Measurements from ENCODE around the gene ZNF821. TPM values are rescaled to one million over a fixed set of nuclear protein-coding genes. Genes with fewer than 3 reads are reported as not detected.

ZNF821 gene
- polyA plus RNA-seq, 1 experiment: 6.3 TPM

- DNase-seq (ENCODE audit: low read depth, low spot score): no peak
- no peak for TF ChIP-seq CTCF (IDR thresholded peaks at IDR 0.05; ENCODE audit: low read depth, low read length)
- ChIA-PET POLR2A (no interaction called here), CTCF (interaction anchor here (0.6 to 3.3 kb wide), 3 partner anchors 37 to 41 kb away, joined by 3 to 32 read pairs (median 3); partner anchors contain the start of gene ZNF821)
- Histone ChIP-seq H3K9me3 (ENCODE audit: control insufficient read depth, insufficient read depth, low read length) (peaks cover 7% of the 10 kb centered on the region; the same call in 1 of the 2 replicates), H3K27me3 (ENCODE audit: control insufficient read depth, insufficient read depth, low read length) (no peaks in the 10 kb centered on the region), H3K4me3 (ENCODE audit: low read depth, low read length) (no peak overlapping the region), H3K27ac (ENCODE audit: low read depth, low read length) (no peak overlapping the region)
Observed at GRCh38 chr16:71923941-71924690, 40.1 kb upstream of the ZNF821 start.

- Histone ChIP-seq H3K27me3 (ENCODE audit: control insufficient read depth, insufficient read depth, low read length) (no peaks in the 10 kb centered on the region), H3K4me3 (ENCODE audit: low read depth, low read length) (no peak overlapping the region), H3K9me3 (ENCODE audit: control insufficient read depth, insufficient read depth, low read length) (peaks cover 7% of the 10 kb centered on the region; the same call in 1 of the 2 replicates), H3K27ac (ENCODE audit: low read depth, low read length) (no peak overlapping the region)
- CTCF ChIA-PET: interaction anchor here (0.9 to 1.4 kb wide), 2 partner anchors 38 to 41 kb away, joined by 3 to 4 read pairs; no protein-coding TSS in a partner anchor
- TF ChIP-seq CTCF (IDR thresholded peaks at IDR 0.05; ENCODE audit: low read depth, low read length): no peak
- DNase-seq (ENCODE audit: low read depth, low spot score): no peak
- POLR2A ChIA-PET: no interaction called here
Observed at GRCh38 chr16:71920658-71921057, 36.7 kb upstream of the ZNF821 start.

GRCh38 chr16:71919035-71919434 is 35.1 kb upstream of the ZNF821 start:
- TF ChIP-seq CTCF (IDR thresholded peaks at IDR 0.05; ENCODE audit: low read depth, low read length): no peak
- no peak overlapping the region for H3K4me3 ChIP-seq (ENCODE audit: low read depth, low read length)
- no peaks in the 10 kb centered on the region for H3K27me3 ChIP-seq (ENCODE audit: control insufficient read depth, insufficient read depth, low read length)
- H3K27ac ChIP-seq (ENCODE audit: low read depth, low read length): no peak overlapping the region
- ChIA-PET CTCF (interaction anchor here (3.6 kb wide), 1 partner anchor 36 kb away, joined by 18 read pairs; no protein-coding TSS in a partner anchor), POLR2A (interaction anchor here (0.7 kb wide), 1 partner anchor 157 kb away, joined by 4 read pairs; no protein-coding TSS in a partner anchor)
- DNase-seq (ENCODE audit: low read depth, low spot score): no peak
- H3K9me3 ChIP-seq (ENCODE audit: control insufficient read depth, insufficient read depth, low read length): peaks cover 7% of the 10 kb centered on the region; the same call in 1 of the 2 replicates

GRCh38 chr16:71917900-71918299 is 33.9 kb upstream of the ZNF821 start:
- ChIA-PET CTCF (interaction anchor here (0.7 to 3.6 kb wide), 4 partner anchors 12 to 44 kb away, joined by 3 to 18 read pairs (median 3); no protein-coding TSS in a partner anchor), POLR2A (no interaction called here)
- Histone ChIP-seq H3K27ac (ENCODE audit: low read depth, low read length) (no peak overlapping the region), H3K9me3 (ENCODE audit: control insufficient read depth, insufficient read depth, low read length) (peaks cover 7% of the 10 kb centered on the region; the same call in 1 of the 2 replicates), H3K27me3 (ENCODE audit: control insufficient read depth, insufficient read depth, low read length) (no peaks in the 10 kb centered on the region), H3K4me3 (ENCODE audit: low read depth, low read length) (no peak overlapping the region)
- TF ChIP-seq CTCF (IDR thresholded peaks at IDR 0.05; ENCODE audit: low read depth, low read length): no peak
- DNase-seq (ENCODE audit: low read depth, low spot score): no peak

GRCh38 chr16:71916397-71916920 is 32.5 kb upstream of the ZNF821 start:
- no peak overlapping the region for H3K27ac ChIP-seq (ENCODE audit: low read depth, low read length)
- H3K4me3 ChIP-seq (ENCODE audit: low read depth, low read length): no peak overlapping the region
- ChIA-PET POLR2A (no interaction called here), CTCF (interaction anchor here (3.6 kb wide), 1 partner anchor 34 kb away, joined by 18 read pairs; no protein-coding TSS in a partner anchor)
- DNase-seq (ENCODE audit: low read depth, low spot score): no peak
- H3K27me3 ChIP-seq (ENCODE audit: control insufficient read depth, insufficient read depth, low read length): no peaks in the 10 kb centered on the region
- TF ChIP-seq CTCF (IDR thresholded peaks at IDR 0.05; ENCODE audit: low read depth, low read length): no peak
- H3K9me3 ChIP-seq (ENCODE audit: control insufficient read depth, insufficient read depth, low read length): peaks cover 7% of the 10 kb centered on the region; the same call in 1 of the 2 replicates

All from AG04450 (cell line).